ENCODE data around the gene UGT1A6.

DNA sequence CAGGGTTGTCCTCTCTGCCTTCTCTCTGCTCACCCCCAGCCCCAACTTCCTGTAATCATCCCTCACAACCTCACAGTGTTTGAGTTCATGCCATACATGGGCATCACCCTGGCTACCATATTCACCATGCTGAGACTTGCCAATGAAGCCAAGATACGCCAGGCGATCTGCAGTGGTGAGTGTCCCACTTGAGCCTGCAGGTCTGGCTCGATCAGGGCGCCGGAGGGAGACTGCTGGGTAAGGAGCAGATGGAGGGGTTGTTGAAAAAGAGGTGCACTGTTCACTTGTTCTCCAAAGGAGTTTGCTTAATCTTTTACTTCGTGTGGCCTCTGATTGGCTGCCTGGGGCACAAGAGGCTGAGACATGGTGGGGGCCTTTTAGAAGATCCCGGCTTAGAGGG is 100.0 kb downstream of the UGT1A6 start:
- no peak for TF ChIP-seq EZH2 (IDR thresholded peaks at IDR 0.05; ENCODE audit: borderline replicate concordance, low read depth, low read length, poor library complexity, severe bottlenecking)
- TF ChIP-seq, protein P1, sequence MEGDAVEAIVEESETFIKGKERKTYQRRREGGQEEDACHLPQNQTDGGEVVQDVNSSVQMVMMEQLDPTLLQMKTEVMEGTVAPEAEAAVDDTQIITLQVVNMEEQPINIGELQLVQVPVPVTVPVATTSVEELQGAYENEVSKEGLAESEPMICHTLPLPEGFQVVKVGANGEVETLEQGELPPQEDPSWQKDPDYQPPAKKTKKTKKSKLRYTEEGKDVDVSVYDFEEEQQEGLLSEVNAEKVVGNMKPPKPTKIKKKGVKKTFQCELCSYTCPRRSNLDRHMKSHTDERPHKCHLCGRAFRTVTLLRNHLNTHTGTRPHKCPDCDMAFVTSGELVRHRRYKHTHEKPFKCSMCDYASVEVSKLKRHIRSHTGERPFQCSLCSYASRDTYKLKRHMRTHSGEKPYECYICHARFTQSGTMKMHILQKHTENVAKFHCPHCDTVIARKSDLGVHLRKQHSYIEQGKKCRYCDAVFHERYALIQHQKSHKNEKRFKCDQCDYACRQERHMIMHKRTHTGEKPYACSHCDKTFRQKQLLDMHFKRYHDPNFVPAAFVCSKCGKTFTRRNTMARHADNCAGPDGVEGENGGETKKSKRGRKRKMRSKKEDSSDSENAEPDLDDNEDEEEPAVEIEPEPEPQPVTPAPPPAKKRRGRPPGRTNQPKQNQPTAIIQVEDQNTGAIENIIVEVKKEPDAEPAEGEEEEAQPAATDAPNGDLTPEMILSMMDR (conservative IDR thresholded peaks at IDR 0.05; ENCODE audit: low read depth, low read length), result no peak

All from A673 (cell line).